Measurements from ENCODE around the gene CTNNBIP1.

DNA sequence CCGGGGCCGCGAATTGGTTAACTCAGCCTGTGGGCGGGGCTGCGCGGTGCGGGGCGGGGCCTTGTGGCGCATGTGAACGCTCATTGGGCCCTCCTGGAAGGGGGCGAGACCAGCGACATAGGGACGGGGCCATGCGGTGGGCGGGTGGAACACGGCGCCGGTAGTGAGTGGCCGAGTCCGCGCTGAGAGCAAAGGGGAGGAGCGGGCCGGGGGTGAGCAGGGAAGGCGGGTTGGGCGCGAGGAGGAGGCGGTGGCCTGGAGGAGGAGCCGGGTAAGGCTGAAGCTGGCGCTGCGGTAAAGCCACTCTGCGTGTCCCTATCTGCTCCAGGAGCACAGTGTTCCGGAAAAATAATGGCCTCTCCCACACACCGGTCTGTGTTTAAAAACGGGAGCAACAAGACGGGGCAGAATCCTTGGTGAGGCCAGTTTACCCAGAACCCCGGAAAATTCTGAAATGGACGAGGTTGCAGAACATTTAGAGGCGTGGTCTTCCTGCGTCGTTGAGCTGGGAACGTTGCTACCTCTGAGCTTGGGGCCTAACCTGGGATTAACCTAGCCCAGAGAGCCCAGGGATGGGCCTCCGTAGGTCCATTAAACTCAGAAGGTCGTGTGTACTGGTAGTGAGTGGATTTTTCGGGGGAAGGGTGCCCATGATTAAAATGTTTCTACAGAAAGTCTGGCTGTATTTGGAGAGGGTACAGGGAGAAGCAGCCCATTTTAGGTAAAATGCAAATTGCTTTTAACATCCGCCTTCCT, 532 bp upstream of the CTNNBIP1 start:
- TF ChIP-seq, protein P1, sequence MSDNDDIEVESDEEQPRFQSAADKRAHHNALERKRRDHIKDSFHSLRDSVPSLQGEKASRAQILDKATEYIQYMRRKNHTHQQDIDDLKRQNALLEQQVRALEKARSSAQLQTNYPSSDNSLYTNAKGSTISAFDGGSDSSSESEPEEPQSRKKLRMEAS (CRISPR knock-in tag; IDR thresholded peaks at IDR 0.05) = peak; percentile 88
- no peak for TF ChIP-seq COPS2 (conservative IDR thresholded peaks at IDR 0.05)
- no peak for TF ChIP-seq HOXB6 (CRISPR knock-in tag; IDR thresholded peaks at IDR 0.05; ENCODE audit: borderline replicate concordance)
- peak; percentile 94 for TF ChIP-seq POLR2A (conservative IDR thresholded peaks at IDR 0.05)
- peak; percentile 70 for TF ChIP-seq POLR2AphosphoS5 (IDR thresholded peaks at IDR 0.05; ENCODE audit: control insufficient read depth, insufficient read depth, low read depth, low read length)
- TF ChIP-seq, protein P2, sequence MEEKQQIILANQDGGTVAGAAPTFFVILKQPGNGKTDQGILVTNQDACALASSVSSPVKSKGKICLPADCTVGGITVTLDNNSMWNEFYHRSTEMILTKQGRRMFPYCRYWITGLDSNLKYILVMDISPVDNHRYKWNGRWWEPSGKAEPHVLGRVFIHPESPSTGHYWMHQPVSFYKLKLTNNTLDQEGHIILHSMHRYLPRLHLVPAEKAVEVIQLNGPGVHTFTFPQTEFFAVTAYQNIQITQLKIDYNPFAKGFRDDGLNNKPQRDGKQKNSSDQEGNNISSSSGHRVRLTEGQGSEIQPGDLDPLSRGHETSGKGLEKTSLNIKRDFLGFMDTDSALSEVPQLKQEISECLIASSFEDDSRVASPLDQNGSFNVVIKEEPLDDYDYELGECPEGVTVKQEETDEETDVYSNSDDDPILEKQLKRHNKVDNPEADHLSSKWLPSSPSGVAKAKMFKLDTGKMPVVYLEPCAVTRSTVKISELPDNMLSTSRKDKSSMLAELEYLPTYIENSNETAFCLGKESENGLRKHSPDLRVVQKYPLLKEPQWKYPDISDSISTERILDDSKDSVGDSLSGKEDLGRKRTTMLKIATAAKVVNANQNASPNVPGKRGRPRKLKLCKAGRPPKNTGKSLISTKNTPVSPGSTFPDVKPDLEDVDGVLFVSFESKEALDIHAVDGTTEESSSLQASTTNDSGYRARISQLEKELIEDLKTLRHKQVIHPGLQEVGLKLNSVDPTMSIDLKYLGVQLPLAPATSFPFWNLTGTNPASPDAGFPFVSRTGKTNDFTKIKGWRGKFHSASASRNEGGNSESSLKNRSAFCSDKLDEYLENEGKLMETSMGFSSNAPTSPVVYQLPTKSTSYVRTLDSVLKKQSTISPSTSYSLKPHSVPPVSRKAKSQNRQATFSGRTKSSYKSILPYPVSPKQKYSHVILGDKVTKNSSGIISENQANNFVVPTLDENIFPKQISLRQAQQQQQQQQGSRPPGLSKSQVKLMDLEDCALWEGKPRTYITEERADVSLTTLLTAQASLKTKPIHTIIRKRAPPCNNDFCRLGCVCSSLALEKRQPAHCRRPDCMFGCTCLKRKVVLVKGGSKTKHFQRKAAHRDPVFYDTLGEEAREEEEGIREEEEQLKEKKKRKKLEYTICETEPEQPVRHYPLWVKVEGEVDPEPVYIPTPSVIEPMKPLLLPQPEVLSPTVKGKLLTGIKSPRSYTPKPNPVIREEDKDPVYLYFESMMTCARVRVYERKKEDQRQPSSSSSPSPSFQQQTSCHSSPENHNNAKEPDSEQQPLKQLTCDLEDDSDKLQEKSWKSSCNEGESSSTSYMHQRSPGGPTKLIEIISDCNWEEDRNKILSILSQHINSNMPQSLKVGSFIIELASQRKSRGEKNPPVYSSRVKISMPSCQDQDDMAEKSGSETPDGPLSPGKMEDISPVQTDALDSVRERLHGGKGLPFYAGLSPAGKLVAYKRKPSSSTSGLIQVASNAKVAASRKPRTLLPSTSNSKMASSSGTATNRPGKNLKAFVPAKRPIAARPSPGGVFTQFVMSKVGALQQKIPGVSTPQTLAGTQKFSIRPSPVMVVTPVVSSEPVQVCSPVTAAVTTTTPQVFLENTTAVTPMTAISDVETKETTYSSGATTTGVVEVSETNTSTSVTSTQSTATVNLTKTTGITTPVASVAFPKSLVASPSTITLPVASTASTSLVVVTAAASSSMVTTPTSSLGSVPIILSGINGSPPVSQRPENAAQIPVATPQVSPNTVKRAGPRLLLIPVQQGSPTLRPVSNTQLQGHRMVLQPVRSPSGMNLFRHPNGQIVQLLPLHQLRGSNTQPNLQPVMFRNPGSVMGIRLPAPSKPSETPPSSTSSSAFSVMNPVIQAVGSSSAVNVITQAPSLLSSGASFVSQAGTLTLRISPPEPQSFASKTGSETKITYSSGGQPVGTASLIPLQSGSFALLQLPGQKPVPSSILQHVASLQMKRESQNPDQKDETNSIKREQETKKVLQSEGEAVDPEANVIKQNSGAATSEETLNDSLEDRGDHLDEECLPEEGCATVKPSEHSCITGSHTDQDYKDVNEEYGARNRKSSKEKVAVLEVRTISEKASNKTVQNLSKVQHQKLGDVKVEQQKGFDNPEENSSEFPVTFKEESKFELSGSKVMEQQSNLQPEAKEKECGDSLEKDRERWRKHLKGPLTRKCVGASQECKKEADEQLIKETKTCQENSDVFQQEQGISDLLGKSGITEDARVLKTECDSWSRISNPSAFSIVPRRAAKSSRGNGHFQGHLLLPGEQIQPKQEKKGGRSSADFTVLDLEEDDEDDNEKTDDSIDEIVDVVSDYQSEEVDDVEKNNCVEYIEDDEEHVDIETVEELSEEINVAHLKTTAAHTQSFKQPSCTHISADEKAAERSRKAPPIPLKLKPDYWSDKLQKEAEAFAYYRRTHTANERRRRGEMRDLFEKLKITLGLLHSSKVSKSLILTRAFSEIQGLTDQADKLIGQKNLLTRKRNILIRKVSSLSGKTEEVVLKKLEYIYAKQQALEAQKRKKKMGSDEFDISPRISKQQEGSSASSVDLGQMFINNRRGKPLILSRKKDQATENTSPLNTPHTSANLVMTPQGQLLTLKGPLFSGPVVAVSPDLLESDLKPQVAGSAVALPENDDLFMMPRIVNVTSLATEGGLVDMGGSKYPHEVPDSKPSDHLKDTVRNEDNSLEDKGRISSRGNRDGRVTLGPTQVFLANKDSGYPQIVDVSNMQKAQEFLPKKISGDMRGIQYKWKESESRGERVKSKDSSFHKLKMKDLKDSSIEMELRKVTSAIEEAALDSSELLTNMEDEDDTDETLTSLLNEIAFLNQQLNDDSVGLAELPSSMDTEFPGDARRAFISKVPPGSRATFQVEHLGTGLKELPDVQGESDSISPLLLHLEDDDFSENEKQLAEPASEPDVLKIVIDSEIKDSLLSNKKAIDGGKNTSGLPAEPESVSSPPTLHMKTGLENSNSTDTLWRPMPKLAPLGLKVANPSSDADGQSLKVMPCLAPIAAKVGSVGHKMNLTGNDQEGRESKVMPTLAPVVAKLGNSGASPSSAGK (IDR thresholded peaks at IDR 0.05) = no peak; the same call in 1 of the 2 replicates
- TF ChIP-seq, protein P3, sequence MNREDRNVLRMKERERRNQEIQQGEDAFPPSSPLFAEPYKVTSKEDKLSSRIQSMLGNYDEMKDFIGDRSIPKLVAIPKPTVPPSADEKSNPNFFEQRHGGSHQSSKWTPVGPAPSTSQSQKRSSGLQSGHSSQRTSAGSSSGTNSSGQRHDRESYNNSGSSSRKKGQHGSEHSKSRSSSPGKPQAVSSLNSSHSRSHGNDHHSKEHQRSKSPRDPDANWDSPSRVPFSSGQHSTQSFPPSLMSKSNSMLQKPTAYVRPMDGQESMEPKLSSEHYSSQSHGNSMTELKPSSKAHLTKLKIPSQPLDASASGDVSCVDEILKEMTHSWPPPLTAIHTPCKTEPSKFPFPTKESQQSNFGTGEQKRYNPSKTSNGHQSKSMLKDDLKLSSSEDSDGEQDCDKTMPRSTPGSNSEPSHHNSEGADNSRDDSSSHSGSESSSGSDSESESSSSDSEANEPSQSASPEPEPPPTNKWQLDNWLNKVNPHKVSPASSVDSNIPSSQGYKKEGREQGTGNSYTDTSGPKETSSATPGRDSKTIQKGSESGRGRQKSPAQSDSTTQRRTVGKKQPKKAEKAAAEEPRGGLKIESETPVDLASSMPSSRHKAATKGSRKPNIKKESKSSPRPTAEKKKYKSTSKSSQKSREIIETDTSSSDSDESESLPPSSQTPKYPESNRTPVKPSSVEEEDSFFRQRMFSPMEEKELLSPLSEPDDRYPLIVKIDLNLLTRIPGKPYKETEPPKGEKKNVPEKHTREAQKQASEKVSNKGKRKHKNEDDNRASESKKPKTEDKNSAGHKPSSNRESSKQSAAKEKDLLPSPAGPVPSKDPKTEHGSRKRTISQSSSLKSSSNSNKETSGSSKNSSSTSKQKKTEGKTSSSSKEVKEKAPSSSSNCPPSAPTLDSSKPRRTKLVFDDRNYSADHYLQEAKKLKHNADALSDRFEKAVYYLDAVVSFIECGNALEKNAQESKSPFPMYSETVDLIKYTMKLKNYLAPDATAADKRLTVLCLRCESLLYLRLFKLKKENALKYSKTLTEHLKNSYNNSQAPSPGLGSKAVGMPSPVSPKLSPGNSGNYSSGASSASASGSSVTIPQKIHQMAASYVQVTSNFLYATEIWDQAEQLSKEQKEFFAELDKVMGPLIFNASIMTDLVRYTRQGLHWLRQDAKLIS (CRISPR knock-in tag; IDR thresholded peaks at IDR 0.05) = 0 out of 2 replicates have a peak, but pooled peaks have one; percentile 38
- TF ChIP-seq, protein P4, sequence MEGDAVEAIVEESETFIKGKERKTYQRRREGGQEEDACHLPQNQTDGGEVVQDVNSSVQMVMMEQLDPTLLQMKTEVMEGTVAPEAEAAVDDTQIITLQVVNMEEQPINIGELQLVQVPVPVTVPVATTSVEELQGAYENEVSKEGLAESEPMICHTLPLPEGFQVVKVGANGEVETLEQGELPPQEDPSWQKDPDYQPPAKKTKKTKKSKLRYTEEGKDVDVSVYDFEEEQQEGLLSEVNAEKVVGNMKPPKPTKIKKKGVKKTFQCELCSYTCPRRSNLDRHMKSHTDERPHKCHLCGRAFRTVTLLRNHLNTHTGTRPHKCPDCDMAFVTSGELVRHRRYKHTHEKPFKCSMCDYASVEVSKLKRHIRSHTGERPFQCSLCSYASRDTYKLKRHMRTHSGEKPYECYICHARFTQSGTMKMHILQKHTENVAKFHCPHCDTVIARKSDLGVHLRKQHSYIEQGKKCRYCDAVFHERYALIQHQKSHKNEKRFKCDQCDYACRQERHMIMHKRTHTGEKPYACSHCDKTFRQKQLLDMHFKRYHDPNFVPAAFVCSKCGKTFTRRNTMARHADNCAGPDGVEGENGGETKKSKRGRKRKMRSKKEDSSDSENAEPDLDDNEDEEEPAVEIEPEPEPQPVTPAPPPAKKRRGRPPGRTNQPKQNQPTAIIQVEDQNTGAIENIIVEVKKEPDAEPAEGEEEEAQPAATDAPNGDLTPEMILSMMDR (IDR thresholded peaks at IDR 0.05 in 2 of 3, conservative IDR thresholded peaks at IDR 0.05 in 1 of 3; ENCODE audit: insufficient read depth in 2 of 3, low read depth in 1 of 3, low read length in 3 of 3) = no peak
- TF ChIP-seq SETDB1 (IDR thresholded peaks at IDR 0.05; ENCODE audit: low read length) = no peak
- TF ChIP-seq SPI1 (IDR thresholded peaks at IDR 0.05; ENCODE audit: borderline replicate concordance, low read depth, low read length) = no peak
- TF ChIP-seq EGR1 (conservative IDR thresholded peaks at IDR 0.05) = peak; percentile 82
- TF ChIP-seq SIRT6 (IDR thresholded peaks at IDR 0.05; ENCODE audit: low read depth, low read length) = no peak
